HL-60 (cell line): Measurements from ENCODE around the gene SMOC2.

Experiments
- DNase-seq, 2 experiments: peaks; one replicate each; pipeline ENCODE4 v3.0.0-alpha.2; 2010 to 2020; ENCODE audit warnings: low read depth in 1 of 2, low spot score in 1 of 2
- H3K27ac ChIP-seq: fragments of 250-450 bp; sonication (Bioruptor Pico); replicated peaks from 2 replicates; pipeline ENCODE4 v1.5.1; 2020; ENCODE audit warnings: mild to moderate bottlenecking, moderate library complexity
- H3K27me3 ChIP-seq: fragments of 250-450 bp; sonication (Bioruptor Pico); 2 replicates; pipeline ENCODE4 v1.5.1; 2021; ENCODE audit warnings: mild to moderate bottlenecking, moderate library complexity; ENCODE audit not compliant: insufficient read depth, poor library complexity, severe bottlenecking
- H3K4me3 ChIP-seq: replicated peaks from 2 replicates; pipeline ENCODE4 v1.5.1; 2011; ENCODE audit warnings: mild to moderate bottlenecking, control low read depth, low read length; ENCODE audit not compliant: insufficient read depth
- CTCF ChIP-seq: IDR thresholded peaks from one replicate; pipeline ENCODE4 v1.5.1; 2011; ENCODE audit warnings: low read length, control low read depth, inconsistent platforms; ENCODE audit not compliant: insufficient read depth
- GABPA ChIP-seq: IDR thresholded peaks from 2 replicates; pipeline ENCODE4 v1.6.1; 2012; ENCODE audit warnings: low read depth
- POLR2AphosphoS5 ChIP-seq: IDR thresholded peaks from 2 replicates; pipeline ENCODE4 v1.6.1; 2012; ENCODE audit warnings: low read depth
- REST ChIP-seq: IDR thresholded peaks from 2 replicates; pipeline ENCODE4 v1.6.1; 2012; ENCODE audit warnings: low read depth; ENCODE audit not compliant: insufficient replicate concordance
- SPI1 ChIP-seq: IDR thresholded peaks from 2 replicates; pipeline ENCODE4 v1.6.1; 2012; ENCODE audit warnings: low read depth, mild to moderate bottlenecking, borderline replicate concordance

Gene SMOC2

DNA sequence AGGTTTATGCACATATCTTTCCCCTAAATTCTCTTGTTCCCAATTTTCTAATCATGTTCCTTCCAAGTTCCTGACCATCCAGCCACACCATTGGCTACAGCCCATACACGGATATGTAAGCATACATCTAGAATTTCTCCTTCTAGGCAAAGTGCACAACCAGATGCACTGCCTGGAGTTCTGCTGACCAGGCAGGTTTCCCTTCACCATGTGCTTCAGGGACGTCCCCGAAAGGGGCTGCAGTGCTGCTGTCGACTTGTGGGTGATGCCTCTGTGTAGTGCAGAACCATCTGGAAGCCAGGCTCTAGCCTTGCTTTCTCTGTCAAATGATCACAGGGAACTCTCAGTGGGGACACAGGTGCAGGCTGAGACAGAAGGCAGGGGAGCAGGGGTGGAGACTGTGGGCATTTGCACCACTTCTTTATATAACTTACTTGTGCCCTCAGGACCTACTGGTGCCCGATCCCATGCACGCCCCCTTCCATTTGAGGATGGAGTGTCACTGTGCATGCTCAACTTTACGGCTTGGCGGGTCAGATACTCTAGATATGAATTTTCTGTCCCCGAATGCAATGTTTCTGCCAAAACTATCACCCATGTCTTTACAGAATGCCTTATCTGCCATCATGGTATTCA lies 37.5 kb upstream of the SMOC2 start:
- no peak for DNase-seq

DNA sequence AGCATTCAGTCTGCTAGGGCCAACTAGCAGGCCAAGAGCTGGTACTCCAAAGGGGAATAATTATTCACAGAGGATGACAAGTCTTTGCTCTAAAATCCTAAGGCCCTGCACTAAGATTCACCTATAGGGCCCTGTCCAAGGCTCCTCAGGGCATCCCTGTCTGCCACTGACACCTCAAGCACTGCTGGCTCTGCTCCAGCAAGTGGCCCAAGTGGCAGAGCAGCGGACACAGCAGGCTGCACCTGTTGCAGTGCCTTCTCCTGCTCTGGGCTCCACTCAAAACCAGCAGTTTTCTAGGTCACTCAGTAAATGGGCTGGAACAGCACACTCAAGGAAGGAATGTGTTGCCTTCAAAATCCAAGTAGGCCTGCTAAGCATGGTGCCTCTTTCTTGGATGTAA lies 36.4 kb upstream of the SMOC2 start:
- DNase-seq = no peak
- no peaks in the 10 kb centered on the region for H3K27me3 ChIP-seq
- no peak overlapping the region for H3K27ac ChIP-seq
- H3K4me3 ChIP-seq = no peak overlapping the region
- no peak for TF ChIP-seq GABPA
- no peak for TF ChIP-seq POLR2AphosphoS5
- TF ChIP-seq REST = no peak
- TF ChIP-seq CTCF = no peak
- no peak for TF ChIP-seq SPI1

More for the DNA sequence above, 37.5 kb upstream of the SMOC2 start:
- no peak overlapping the region for H3K27ac ChIP-seq
- H3K27me3 ChIP-seq = no peaks in the 10 kb centered on the region
- TF ChIP-seq GABPA (no peak), SPI1 (no peak), POLR2AphosphoS5 (no peak), CTCF (no peak), REST (no peak)
- no peak overlapping the region for H3K4me3 ChIP-seq

DNA sequence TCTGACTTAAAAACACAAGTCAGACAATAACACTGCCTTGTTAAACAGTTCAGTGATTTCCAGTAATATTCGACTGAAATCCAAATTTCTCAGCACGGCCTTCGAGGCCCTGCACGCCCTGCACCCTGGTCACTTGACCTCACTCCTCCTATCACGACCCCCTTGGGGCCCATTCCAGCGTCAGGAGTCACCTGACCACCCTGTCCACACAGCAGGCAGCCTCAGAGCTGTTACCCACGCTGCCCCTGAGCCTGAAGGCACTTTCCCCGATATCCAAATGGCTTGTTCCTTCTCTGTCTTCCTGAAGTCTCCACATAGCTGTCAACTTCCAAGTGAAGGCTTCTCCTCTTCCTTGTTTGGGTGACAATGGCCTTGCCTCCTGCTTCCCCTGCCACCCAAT lies 33.1 kb upstream of the SMOC2 start:
- no peak for DNase-seq
- H3K4me3 ChIP-seq = no peak overlapping the region
- no peak for TF ChIP-seq GABPA
- no peak for TF ChIP-seq CTCF
- no peak for TF ChIP-seq REST
- TF ChIP-seq POLR2AphosphoS5 = no peak
- TF ChIP-seq SPI1 = no peak
- no peak overlapping the region for H3K27ac ChIP-seq
- no peaks in the 10 kb centered on the region for H3K27me3 ChIP-seq
